NOMO-1 treated with DMSO at 0.1 percent for 48 hours (cell line): ENCODE data around the gene MIER2.

Experiments used
- DNase-seq: peaks from one replicate; lab custom pipeline; 2025; ENCODE audit not compliant: unreplicated experiment; lab: John Stamatoyannopoulos, UW

MIER2 gene

GRCh38 chr19:378706-379105, 34.1 kb upstream of the MIER2 start:
- DNase-seq: no peak

GRCh38 chr19:377801-378581, 33.4 kb upstream of the MIER2 start:
- no peak for DNase-seq

DNA sequence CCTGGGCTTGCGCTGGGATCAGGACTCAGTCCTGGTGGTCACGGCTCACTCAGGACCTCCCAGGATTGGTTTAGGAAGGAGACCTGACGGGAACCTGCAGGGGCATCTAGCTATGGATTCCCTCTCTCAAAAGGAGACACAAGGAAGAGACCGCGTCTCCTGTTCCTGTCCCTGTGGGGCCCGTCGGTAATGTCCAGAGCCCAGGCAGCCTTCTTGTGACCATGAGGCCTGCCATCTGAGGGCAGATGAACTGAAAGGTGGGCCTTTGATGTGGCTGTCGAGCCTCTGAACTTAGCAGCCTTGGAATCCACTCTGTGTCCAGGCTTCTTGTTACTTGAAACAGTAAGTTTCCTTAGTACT, 31.5 kb upstream of the MIER2 start:
- no peak for DNase-seq

GRCh38 chr19:375395-376110, 31.0 kb upstream of the MIER2 start:
- DNase-seq: no peak

GRCh38 chr19:374886-375235, 30.3 kb upstream of the MIER2 start:
- no peak for DNase-seq

DNA sequence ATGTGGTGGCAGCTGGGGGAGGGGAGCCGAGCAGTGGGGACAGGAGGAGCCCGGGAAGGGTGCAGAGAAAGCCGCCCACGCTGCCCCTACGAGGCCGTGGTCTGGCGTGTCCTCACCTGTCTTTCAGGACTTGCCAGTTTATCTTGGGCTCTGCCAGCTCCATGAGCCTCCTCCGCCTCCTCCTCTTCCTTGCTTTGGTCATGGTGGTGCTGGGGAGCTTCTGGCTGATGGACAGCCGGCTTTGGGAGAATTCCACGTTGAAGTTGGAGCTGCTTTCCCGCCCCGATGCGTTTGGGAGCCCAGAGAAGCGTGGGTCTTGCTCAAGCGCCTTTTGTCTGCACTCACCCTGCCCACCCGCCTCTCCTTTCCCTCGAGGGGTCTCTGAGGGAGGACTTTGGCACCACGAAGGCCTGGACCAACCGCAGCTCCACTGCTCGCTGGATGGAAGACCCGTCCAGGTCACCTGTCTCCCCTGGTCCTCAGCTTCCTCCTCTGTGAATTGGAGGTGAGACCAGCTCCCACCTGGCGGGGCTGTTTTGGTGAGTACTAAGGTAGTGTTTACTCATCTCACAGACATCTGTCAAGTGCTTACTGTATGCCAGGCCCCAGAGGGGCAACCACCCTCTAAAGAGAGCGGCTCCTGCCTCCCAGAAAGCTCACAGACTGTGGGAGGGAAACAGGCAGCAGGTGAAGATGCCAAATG, 29.7 kb upstream of the MIER2 start:
- no peak for DNase-seq

GRCh38 chr19:373391-374182, 29.0 kb upstream of the MIER2 start:
- no peak for DNase-seq

DNA sequence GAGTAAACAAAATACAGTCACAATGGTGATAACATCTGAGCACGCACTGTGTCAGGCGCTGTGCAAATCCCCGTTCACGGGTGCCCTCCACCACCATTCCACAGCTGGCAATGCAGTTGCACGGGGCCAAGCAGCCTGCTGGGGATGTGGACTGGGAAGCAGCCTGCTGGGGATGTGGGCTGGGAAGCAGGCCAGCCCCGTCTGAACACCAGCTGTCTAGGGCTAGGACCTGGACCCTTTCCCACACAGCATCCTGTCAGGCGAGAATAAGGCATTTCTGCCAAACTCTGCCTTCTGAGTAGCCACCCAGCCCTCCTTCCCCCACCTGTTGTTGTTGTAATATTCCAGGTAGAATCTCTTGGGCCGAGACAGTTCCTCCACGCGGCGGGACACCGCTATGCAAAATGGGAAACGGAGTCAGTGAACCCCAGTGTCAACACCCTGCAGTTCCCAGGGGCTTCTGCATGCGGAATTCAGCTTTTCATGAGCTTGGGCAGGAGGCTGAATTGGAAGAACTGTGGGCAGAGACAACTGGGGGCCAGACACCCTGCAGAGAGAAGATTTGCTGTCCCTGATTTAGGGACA, 27.8 kb upstream of the MIER2 start:
- no peak for DNase-seq

DNA sequence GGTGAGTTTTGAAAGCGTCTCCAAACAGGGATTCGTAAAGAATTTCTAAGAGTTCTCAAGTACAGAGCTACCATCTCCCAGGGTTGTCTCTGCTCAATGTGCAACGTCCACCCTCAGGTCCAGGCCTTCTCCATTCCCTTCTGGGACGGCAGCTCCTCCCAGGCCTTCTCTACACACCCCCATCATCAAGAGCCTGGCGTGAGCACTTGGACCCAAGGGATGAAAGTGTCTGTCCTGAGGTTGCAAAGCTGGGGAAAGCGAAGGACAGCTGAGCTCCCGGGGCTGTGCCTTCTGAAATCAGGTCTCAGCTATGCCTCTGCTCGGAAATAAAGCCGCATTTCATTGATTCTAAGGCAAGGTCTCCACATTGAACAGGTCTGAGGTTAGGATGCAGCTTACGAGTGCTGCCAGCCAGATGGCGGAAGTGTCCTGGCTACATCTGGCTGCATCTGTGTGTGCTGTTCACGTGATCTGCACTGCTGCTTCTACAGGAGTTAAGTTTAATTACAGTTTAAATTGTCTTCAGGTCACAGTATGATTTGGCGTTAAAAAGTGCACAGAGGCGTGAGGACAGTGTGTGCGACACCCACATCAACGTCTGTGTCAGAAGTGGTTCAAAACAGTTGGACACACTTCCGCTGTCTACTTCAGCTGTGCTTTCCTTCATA, 27.0 kb upstream of the MIER2 start:
- DNase-seq: no peak

- no peak for DNase-seq
Observed at GRCh38 chr19:370641-371330, 26.2 kb upstream of the MIER2 start.

GRCh38 chr19:369876-370275, 25.3 kb upstream of the MIER2 start:
- DNase-seq: no peak

DNA sequence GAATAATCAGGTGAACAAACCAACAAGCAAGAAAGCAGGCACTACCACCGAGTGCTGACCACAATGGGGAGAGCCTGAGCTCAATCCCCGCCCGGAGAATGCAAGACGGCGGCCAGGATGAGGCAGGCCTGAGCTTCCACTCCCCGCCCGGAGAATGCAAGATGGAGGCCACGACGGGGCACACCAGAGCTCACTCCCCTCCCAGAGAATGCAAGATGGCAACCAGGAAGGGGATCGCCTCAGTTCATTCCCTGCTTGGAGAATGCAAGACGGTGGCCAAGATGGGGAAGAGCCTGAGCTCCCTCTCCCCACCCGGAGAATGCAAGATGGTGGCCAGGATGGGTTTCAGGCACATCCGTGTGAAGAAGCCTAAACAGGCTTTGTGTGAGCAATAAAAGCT, 24.7 kb upstream of the MIER2 start:
- no peak for DNase-seq

DNA sequence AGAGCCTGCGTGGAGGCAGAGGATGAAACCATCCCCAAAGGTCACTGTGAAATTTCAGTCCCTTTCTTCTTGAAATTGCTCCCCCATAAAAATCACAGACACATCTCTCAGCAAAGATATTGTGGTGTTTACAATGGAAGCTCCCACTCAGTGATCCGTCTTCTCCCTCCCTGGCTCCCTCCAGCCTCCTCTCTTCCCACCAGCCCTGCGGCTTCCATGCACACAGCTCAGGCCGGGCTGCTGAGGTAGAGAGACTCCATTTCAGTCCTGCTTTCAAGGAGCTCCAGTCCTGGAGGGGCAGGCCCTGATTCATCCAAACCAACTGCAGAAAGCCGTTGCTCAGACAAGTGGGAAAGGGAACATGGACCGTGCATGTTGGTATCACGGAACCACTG, 24.0 kb upstream of the MIER2 start:
- DNase-seq: no peak

GRCh38 chr19:367963-368629, 23.5 kb upstream of the MIER2 start:
- no peak for DNase-seq

DNA sequence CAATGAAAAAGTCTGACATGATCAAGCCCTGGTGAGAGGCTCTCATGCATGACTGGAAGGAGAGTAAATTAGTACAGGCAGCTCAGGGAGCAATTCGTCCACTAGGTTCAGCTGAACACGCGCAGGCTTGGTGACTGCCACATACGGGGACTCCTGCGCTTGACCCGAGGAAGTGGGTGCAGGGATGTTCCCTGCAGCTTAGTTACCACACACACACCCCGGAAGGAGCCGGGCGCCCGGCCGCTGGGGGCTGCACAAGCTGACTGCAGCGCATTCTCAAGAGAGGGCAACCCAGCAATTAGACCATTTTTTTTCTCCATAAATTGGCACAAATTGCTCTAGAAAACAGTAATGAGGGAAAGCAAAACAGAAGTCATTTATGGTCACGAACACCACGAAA, 23.0 kb upstream of the MIER2 start:
- no peak for DNase-seq

- no peak for DNase-seq
Observed at GRCh38 chr19:366951-367350, 22.4 kb upstream of the MIER2 start.

DNA sequence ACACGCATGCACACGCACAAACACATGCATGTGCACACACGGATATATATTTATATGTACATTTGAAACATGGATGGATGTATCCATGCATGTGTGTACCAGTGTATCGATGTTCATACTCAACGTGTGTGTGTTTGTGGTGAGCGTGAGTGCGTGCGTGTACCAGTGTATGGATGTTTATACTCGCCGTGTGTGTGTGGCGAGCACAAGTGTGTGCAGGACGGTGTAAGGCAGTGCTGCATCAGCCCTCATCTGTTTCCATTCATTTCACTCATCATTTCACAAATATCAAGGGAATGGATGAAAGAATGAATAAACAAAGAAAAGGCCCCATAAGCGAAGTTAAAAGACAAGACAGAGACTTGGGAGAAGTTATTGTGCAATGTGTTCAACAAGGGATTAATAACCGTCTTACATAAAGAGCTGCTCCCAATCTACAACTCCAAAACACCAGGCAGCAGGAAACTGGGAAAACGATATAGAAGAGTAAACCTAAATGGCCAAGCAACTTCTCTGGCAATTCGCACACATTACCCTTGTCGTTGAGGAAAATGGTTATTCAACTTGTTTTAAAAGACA, 21.7 kb upstream of the MIER2 start:
- no peak for DNase-seq

GRCh38 chr19:364496-365287, 20.1 kb upstream of the MIER2 start:
- DNase-seq: no peak
